ENCODE results near the gene LIX1L. TPM values are rescaled to one million over a fixed set of nuclear protein-coding genes. Genes with fewer than 3 reads are reported as not detected.

LIX1L gene
- total RNA-seq, 2 experiments from 2014 or later = 21.4 to 21.5 TPM

DNA sequence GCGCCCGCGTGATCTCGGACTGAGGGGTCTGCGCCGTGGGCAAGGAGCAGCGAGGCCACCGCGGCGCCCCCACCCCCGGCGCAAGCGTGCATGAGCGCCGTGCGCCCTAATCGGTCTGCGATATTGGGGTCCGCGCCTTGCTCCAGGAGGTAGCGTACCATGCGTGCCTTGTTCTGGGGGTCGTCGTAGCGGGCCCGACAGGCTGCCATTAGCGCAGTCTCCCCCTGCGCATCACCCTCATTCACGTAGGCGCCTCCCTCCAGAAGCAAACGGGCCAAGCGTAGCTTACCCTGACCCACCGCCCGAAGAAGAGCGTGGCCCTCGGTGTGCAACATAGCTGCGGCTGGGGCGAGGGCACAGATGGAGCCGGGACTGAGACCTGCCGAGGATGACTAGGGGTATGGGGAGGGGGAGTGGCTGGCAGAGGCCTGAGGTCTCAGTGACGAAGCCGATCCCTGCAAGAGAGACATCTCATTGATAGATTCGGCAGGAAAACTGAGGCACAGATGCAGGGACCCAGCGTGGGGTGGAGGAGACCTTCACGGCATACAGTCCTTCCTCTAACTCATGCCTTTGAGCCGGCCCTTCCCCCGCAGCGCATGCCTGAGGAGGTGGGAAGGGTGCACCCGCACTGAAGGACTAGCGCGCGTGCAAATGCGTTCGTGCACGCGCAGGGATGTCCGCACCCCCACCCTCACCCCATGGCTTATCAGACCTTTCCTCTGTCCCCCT is 3.8 kb upstream of the LIX1L start:
- intact Hi-C loops (cut with DNase I, micrococcal nuclease) = loop anchor here in 1 of 2 experiments (5.0 kb wide), 1 partner anchor 36 kb away; the partner anchor contains the start of gene TXNIP
- peak overlapping the region; percentile 95 for H3K4me3 Mint-ChIP-seq
- POLR2A ChIA-PET = interaction anchor here (0.9 to 6.2 kb wide), 9 partner anchors 18 to 116 kb away, joined by 3 to 154 read pairs (median 44); partner anchors contain the start of genes NUDT17, PEX11B, PIAS3 and RBM8A
- H3K27ac ChIP-seq (ENCODE audit: low read depth in 1 of 2, low read length in 2 of 2) = no peak overlapping the region
- peaks cover 67% of the 10 kb centered on the region for H3K4me1 Mint-ChIP-seq (ENCODE audit: low read depth)
- no peaks in the 10 kb centered on the region for H3K9me3 ChIP-seq (ENCODE audit: control insufficient read depth in 1 of 2, insufficient read depth in 1 of 2, low read length in 2 of 2)
- TF ChIP-seq CTCF (IDR thresholded peaks at IDR 0.05) = no peak
- peaks cover 14% of the 10 kb centered on the region for H3K36me3 Mint-ChIP-seq (ENCODE audit: low read depth)
- ATAC-seq (ENCODE audit: poor library complexity) (no peak), DNase-seq (peak in 10 of 14 experiments; percentile 20 to 71 (median 38))
- no peaks in the 10 kb centered on the region for H3K27me3 ChIP-seq (ENCODE audit: control insufficient read depth in 1 of 2, insufficient read depth in 2 of 2, low read length in 2 of 2)
- peaks cover 63% of the 10 kb centered on the region for H3K4me1 ChIP-seq (ENCODE audit: insufficient read depth, low read length)
- peak overlapping the region; percentile 94 for H3K27ac Mint-ChIP-seq
- no peaks in the 10 kb centered on the region for H3K9me3 Mint-ChIP-seq
- CTCF ChIA-PET = interaction anchor here (1.8 kb wide), 1 partner anchor 16 kb away, joined by 5 read pairs; no protein-coding TSS in a partner anchor
- no peaks in the 10 kb centered on the region for H3K27me3 Mint-ChIP-seq
- H3K36me3 ChIP-seq (ENCODE audit: insufficient read depth, low read length) = no peaks in the 10 kb centered on the region
- H3K4me3 ChIP-seq (ENCODE audit: low read length) = peak overlapping the region; percentile 72

- peak overlapping the region; percentile 95 for H3K4me3 Mint-ChIP-seq
- Histone ChIP-seq H3K27ac (ENCODE audit: low read depth in 1 of 2, low read length in 2 of 2) (peak overlapping the region; percentile 25 to 63), H3K4me3 (ENCODE audit: low read length) (peak overlapping the region; percentile 72), H3K36me3 (ENCODE audit: insufficient read depth, low read length) (no peaks in the 10 kb centered on the region), H3K4me1 (ENCODE audit: insufficient read depth, low read length) (peaks cover 62% of the 10 kb centered on the region), H3K27me3 (ENCODE audit: control insufficient read depth in 1 of 2, insufficient read depth in 2 of 2, low read length in 2 of 2) (no peaks in the 10 kb centered on the region), H3K9me3 (ENCODE audit: control insufficient read depth in 1 of 2, insufficient read depth in 1 of 2, low read length in 2 of 2) (no peaks in the 10 kb centered on the region)
- ChIA-PET CTCF (interaction anchor here (1.1 to 1.8 kb wide), 2 partner anchors 16 to 34 kb away, joined by 5 to 7 read pairs; partner anchors contain the start of gene RBM8A), POLR2A (interaction anchor here (0.9 to 8.8 kb wide), 7 partner anchors 27 to 102 kb away, joined by 3 to 213 read pairs (median 44); partner anchors contain the start of genes PEX11B, PIAS3 and RBM8A)
- DNase-seq (peak in 2 of 14 experiments; percentile 30 to 40), ATAC-seq (ENCODE audit: poor library complexity) (no peak)
- peaks cover 14% of the 10 kb centered on the region for H3K36me3 Mint-ChIP-seq (ENCODE audit: low read depth)
- H3K9me3 Mint-ChIP-seq = no peaks in the 10 kb centered on the region
- peak overlapping the region; percentile 87 for H3K27ac Mint-ChIP-seq
- intact Hi-C loops (cut with DNase I, micrococcal nuclease) = loop anchor here in 1 of 2 experiments (5.0 kb wide), 1 partner anchor 36 kb away; the partner anchor contains the start of gene TXNIP
- no peak for TF ChIP-seq CTCF (IDR thresholded peaks at IDR 0.05)
- H3K4me1 Mint-ChIP-seq (ENCODE audit: low read depth) = peaks cover 72% of the 10 kb centered on the region
- H3K27me3 Mint-ChIP-seq = no peaks in the 10 kb centered on the region
Measured at GRCh38 chr1:145961109-145961424, 3.2 kb upstream of the LIX1L start.

- H3K4me3 Mint-ChIP-seq = peak overlapping the region; percentile 95
- ATAC-seq (ENCODE audit: poor library complexity) (no peak), DNase-seq (peak in 11 of 14 experiments; percentile 30 to 71 (median 51))
- peak overlapping the region; percentile 72 for H3K4me3 ChIP-seq (ENCODE audit: low read length)
- ChIA-PET POLR2A (interaction anchor here (0.7 to 8.8 kb wide), 5 partner anchors 19 to 43 kb away, joined by 3 to 213 read pairs (median 4); partner anchors contain the start of genes PEX11B and RBM8A), CTCF (interaction anchor here (1.1 kb wide), 1 partner anchor 34 kb away, joined by 7 read pairs; the partner anchor contains the start of gene RBM8A)
- peak overlapping the region; percentile 25 to 63 for H3K27ac ChIP-seq (ENCODE audit: low read depth in 1 of 2, low read length in 2 of 2)
- H3K27me3 Mint-ChIP-seq = no peaks in the 10 kb centered on the region
- peaks cover 14% of the 10 kb centered on the region for H3K36me3 Mint-ChIP-seq (ENCODE audit: low read depth)
- intact Hi-C loops (cut with DNase I, micrococcal nuclease) = loop anchor here in 1 of 2 experiments (5.0 kb wide), 1 partner anchor 37 kb away; the partner anchor contains the start of gene TXNIP
- peaks cover 77% of the 10 kb centered on the region for H3K4me1 Mint-ChIP-seq (ENCODE audit: low read depth)
- no peaks in the 10 kb centered on the region for H3K36me3 ChIP-seq (ENCODE audit: insufficient read depth, low read length)
- no peak for TF ChIP-seq CTCF (IDR thresholded peaks at IDR 0.05)
- peaks cover 65% of the 10 kb centered on the region for H3K4me1 ChIP-seq (ENCODE audit: insufficient read depth, low read length)
- H3K27ac Mint-ChIP-seq = peak overlapping the region; percentile 87
- H3K9me3 ChIP-seq (ENCODE audit: control insufficient read depth in 1 of 2, insufficient read depth in 1 of 2, low read length in 2 of 2) = no peaks in the 10 kb centered on the region
- no peaks in the 10 kb centered on the region for H3K9me3 Mint-ChIP-seq
- H3K27me3 ChIP-seq (ENCODE audit: control insufficient read depth in 1 of 2, insufficient read depth in 2 of 2, low read length in 2 of 2) = no peaks in the 10 kb centered on the region
Measured at GRCh38 chr1:145960468-145961108, 2.8 kb upstream of the LIX1L start.
